Measurements from ENCODE around the gene PITPNM1. TPM values are rescaled to one million over a fixed set of nuclear protein-coding genes. Genes with fewer than 3 reads are reported as not detected.

Gene PITPNM1
- total and polyA plus RNA-seq, 2 of the 13 experiments (the other 11 are each of a cell fraction or from before 2014, with no cell fraction given), result 8.2 to 8.5 TPM

DNA sequence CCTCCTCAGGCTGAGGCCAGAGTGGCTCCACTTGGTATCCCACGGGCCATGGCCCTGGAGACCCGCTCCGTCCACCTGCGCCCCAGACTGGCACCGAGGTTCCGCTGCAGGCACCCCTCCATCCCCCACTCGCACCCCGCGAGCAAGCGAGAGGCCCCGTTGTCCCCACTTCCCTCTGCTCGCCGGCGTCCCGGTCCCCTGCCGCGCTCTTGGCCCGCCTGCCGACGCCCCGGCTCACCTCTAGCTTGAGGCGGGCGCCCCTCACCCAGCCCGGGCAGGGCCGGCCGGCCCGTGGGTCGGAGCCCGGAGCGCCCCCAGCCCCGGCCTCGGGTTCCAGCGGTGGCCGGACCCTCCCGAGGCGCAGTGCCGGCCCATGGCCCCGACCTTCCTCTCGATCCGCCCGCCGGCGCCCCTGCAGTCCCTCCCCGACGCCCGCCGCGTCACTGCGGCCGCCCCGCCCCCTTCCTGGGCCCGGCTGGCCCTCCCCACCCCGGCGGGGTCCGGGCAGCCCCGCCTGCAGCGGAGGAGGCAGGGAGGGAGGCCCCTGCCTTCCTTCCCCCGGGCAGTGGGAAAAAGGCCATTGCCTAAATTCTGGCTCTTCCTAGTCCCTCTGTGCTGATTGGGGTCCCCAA lies at the start of gene PITPNM1 (continued):
- no peak for TF ChIP-seq HMGXB4 (CRISPR knock-in tag; IDR thresholded peaks at IDR 0.05; ENCODE audit: borderline replicate concordance in 1 of 2, low read depth in 1 of 2)
- TF ChIP-seq HNRNPLL (IDR thresholded peaks at IDR 0.05; ENCODE audit: low read depth, low read length, poor library complexity, severe bottlenecking), result peak; percentile 1
- no peak for TF ChIP-seq GATA4 (IDR thresholded peaks at IDR 0.05; ENCODE audit: borderline replicate concordance, low read depth)
- TF ChIP-seq FOXP1 (IDR thresholded peaks at IDR 0.05), result no peak
- no peak for TF ChIP-seq FOXP1 (CRISPR knock-in tag; IDR thresholded peaks at IDR 0.05)
- no peak for TF ChIP-seq NR1H2 (CRISPR knock-in tag; IDR thresholded peaks at IDR 0.05; ENCODE audit: borderline replicate concordance, low read depth)
- TF ChIP-seq ZNF350 (CRISPR knock-in tag; IDR thresholded peaks at IDR 0.05; ENCODE audit: borderline replicate concordance, low read depth), result no peak
- TF ChIP-seq ZNF83 (CRISPR knock-in tag; IDR thresholded peaks at IDR 0.05; ENCODE audit: borderline replicate concordance), result no peak
- no peak for TF ChIP-seq AHR (CRISPR knock-in tag; IDR thresholded peaks at IDR 0.05)
- no peak for TF ChIP-seq MYPOP (CRISPR knock-in tag; IDR thresholded peaks at IDR 0.05)
- TF ChIP-seq SAP130 (CRISPR knock-in tag; IDR thresholded peaks at IDR 0.05; ENCODE audit: low read depth), result no peak; the same call in 1 of the 2 replicates
- TF ChIP-seq ZNF235 (CRISPR knock-in tag; IDR thresholded peaks at IDR 0.05; ENCODE audit: borderline replicate concordance), result no peak
- TF ChIP-seq ZEB1 (IDR thresholded peaks at IDR 0.05; ENCODE audit: insufficient replicate concordance, low read depth), result no peak
- TF ChIP-seq, protein P1, sequence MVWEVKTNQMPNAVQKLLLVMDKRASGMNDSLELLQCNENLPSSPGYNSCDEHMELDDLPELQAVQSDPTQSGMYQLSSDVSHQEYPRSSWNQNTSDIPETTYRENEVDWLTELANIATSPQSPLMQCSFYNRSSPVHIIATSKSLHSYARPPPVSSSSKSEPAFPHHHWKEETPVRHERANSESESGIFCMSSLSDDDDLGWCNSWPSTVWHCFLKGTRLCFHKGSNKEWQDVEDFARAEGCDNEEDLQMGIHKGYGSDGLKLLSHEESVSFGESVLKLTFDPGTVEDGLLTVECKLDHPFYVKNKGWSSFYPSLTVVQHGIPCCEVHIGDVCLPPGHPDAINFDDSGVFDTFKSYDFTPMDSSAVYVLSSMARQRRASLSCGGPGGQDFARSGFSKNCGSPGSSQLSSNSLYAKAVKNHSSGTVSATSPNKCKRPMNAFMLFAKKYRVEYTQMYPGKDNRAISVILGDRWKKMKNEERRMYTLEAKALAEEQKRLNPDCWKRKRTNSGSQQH (CRISPR knock-in tag; IDR thresholded peaks at IDR 0.05; ENCODE audit: low read depth), result no peak
- TF ChIP-seq, protein P2, sequence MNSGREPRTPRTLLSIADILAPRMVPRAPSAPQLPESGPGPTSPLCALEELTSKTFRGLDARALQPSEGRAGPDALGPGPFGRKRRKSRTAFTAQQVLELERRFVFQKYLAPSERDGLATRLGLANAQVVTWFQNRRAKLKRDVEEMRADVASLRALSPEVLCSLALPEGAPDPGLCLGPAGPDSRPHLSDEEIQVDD (CRISPR knock-in tag; IDR thresholded peaks at IDR 0.05; ENCODE audit: borderline replicate concordance), result no peak
- TF ChIP-seq FOXO1 (CRISPR knock-in tag; IDR thresholded peaks at IDR 0.05), result no peak
- TF ChIP-seq, protein P3, sequence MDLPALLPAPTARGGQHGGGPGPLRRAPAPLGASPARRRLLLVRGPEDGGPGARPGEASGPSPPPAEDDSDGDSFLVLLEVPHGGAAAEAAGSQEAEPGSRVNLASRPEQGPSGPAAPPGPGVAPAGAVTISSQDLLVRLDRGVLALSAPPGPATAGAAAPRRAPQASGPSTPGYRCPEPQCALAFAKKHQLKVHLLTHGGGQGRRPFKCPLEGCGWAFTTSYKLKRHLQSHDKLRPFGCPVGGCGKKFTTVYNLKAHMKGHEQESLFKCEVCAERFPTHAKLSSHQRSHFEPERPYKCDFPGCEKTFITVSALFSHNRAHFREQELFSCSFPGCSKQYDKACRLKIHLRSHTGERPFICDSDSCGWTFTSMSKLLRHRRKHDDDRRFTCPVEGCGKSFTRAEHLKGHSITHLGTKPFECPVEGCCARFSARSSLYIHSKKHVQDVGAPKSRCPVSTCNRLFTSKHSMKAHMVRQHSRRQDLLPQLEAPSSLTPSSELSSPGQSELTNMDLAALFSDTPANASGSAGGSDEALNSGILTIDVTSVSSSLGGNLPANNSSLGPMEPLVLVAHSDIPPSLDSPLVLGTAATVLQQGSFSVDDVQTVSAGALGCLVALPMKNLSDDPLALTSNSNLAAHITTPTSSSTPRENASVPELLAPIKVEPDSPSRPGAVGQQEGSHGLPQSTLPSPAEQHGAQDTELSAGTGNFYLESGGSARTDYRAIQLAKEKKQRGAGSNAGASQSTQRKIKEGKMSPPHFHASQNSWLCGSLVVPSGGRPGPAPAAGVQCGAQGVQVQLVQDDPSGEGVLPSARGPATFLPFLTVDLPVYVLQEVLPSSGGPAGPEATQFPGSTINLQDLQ (CRISPR knock-in tag; IDR thresholded peaks at IDR 0.05), result 0 out of 2 replicates have a peak, but pooled peaks have one; percentile 3
- TF ChIP-seq EED (CRISPR knock-in tag; IDR thresholded peaks at IDR 0.05), result no peak
- TF ChIP-seq YEATS4 (CRISPR knock-in tag; IDR thresholded peaks at IDR 0.05; ENCODE audit: borderline replicate concordance), result peak; percentile 29; the same call in 1 of the 2 replicates
- no peak for TF ChIP-seq ZNF576 (CRISPR knock-in tag; IDR thresholded peaks at IDR 0.05)

Data from HepG2 (cell line).